Epithelial cell of prostate (primary cell): ENCODE results near the gene FAAH.

Source experiments
- DNase-seq: peaks from one replicate; pipeline ENCODE4 v3.0.0-alpha.2; 2011; ENCODE audit warnings: low read depth, low spot score
- H3K27ac ChIP-seq: fragments of 450-650 bp; 2 replicates; pipeline ENCODE4 v1.5.1; 2017; ENCODE audit warnings: mild to moderate bottlenecking

Gene FAAH

DNA sequence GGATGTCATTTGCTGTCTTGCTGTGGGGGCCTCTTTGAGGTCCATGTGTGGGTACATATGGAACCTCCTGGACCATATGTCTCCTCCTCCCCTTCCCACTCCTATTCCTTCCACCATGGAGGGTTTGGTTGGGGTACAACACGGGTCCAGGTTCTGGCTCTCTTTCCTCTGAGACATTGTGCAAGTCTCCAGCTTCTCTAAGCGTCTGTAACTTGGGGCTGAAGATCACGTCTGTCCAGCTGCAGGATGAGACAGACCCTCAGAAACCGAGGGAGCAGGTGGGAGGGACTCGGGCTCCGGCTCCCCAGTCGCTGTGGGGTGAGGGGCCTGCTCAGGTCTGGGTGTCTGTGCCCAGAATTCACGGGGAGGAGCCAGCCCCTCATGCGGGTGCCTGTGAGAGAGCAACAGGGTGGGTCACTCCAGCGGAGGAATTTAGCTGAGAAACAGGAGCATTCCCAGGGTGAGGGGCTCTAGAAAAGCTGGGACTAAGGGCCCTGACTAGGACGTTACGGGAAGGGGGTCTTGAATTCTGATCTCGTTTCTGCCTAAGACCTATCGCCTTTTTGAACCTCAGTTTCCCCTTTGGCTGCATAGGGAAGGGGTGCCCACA is 53.5 kb downstream of the FAAH start:
- H3K27ac ChIP-seq, result no peak overlapping the region
- DNase-seq, result no peak

DNA sequence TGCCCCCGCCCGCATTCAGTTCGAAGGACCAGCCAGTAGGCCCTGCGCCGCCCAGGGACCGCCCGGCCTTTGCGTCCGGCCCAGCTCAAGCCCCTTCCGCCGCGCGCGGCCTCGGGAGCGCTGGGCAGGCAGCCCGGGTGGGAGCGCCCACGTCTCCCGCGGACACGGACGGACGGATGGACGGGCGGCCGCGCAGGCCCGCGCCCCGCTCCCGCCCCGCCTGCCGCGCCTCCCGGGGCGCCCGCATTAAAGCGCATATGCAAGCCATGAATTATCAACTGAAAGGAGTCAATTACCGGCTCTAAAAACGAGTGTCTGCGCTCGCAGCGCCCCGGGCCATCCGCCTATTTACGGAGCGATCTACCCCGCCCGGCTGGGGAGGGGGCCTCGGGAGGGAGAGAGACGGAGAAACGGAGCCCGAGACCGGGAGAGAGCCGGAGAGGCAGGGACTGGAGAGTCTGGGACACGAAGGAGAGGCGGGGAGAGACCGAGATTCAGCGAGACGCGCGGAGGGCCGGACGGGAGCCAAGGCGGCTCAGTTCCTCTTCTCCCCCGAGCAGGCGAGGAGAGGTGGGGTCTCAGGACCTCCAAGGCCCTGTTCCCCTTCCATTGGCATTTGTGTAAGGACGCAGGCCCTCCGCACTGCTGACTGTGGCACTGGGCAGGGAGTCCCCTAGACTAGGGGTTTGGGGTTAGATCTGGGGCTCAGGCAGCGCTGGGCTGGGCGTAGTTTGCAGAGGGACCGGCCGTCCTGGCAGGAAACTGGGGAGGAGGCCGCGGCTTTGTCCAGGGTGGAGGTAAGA is 54.2 kb downstream of the FAAH start:
- no peak overlapping the region for H3K27ac ChIP-seq
- no peak for DNase-seq

DNA sequence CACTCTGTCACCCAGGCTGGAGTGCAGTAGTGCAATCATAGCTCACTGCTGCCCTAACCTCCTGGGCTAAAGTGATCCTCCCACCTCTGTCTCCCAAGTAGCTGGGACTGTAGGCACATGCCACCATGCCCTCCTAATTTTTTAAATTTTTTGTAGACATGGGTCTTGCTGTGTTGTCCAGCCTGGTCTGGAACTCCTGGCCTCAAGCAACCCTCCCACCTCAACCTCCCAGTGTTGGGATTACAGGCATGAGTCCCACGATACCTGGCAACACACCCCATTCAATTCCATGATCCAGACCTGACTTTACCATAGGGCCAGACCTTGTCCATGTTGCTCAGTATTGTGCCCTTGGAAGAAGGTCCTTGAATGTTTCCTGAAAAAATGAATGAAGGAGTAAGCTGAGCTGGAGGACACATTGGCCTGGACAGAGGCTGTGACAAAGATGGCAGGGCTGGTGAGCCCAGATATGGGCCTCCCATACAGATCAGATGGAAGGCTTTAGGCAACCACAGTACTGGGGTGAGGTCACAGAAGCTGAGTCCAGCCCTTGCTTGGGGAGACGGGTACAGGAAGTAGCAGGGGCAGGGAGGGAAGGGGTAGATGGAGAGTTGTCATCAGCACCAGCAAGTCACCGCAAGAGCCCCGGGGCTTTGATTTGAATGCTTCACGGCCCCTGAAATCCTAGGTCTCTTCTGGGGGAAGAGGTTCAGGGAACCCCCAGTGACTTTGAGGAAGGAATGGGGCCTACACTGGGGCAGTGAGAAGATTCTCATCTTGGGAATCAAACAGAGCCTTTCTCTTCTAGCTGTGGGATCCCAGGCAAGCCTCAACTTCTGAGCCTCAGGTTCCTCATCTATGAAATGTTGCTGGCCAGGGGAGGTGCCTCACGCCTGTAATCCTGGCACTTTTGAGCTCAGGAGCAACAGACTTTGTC is 55.4 kb downstream of the FAAH start:
- H3K27ac ChIP-seq, result no peak overlapping the region
- no peak for DNase-seq

DNA sequence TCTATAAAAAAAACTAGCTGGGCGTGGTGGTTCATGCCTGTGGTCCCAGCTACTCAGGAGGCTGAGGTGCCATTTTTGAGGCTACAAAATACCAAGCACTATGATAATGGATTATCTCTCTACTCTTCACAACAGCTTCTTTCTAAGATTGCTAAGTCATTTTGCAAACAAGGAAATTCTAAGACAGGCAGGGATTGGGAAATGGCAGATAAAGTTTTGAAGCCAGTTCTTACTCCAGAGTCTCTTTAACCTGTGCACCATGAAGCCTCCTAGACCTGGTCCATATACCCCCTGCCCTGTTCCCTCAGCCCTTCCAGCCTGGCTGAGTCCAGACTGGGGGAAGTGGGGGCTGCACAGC is 56.0 kb downstream of the FAAH start:
- no peak overlapping the region for H3K27ac ChIP-seq
- no peak for DNase-seq

DNA sequence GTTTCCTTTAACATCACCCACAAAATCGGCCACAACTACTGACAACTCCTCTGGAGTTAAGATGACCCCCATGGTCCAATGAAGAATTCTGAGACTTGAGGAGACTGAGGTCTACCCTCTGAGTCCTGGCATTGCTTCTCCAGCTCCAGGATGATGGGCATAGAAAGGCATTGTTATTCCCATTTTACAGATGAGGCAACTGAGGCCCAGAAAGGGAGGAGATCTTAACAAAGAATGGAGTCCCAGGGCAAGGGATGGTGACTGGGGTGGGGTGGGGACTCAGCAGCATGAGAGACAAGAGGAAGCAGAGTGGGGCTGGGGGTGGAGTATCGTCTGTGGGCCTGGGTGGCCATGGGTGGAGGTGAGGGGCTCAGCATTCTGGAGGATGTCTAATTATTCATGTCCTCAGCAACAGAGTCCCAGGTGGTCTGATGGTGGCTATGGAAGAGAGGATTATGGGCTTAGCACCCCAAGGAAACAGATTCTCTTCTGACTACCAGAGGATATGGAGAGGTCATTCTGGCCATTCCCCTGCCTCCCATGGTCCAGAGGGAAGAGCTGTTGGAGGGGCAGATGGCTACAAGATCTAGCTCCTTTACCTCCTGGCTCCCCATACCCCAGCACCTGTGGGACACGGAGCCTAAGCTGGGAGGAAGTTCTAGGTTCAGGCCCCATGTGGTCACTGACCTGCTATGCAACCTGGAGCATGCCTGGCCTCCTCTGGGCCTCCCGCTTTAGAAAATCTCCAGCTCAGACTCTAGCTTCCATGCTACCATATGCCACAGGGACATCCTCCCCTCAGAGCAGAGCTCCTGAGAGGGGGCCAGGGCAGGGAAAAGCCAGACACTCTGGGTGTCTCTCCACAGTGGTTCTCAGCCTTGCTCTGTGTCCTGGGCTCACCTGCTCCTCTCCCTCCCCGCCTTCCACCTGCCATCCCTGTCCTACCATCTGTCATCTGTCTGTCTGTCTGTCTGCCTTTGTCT is 58.1 kb downstream of the FAAH start:
- H3K27ac ChIP-seq, result no peak overlapping the region
- DNase-seq, result no peak

DNA sequence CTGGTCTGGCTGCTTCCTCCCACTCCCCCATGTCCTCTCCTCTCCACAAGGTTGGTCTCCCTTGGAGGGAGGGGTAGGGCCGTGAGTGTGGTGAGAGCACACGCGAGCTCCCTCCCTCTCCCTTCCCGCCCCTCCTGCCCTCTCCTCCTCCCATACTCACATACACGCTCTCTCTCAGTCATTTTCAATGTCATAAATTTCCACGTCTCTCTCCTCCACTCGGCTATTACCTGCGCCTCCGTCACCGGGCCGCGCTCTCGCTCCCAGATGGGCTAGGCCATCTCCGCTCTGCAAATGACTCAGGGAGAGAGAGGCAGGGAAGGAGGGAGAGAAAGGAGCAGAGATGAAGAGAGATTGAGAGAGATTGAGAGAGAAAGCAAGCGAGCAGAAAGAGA is 58.8 kb downstream of the FAAH start:
- no peak for DNase-seq
- no peak overlapping the region for H3K27ac ChIP-seq

DNA sequence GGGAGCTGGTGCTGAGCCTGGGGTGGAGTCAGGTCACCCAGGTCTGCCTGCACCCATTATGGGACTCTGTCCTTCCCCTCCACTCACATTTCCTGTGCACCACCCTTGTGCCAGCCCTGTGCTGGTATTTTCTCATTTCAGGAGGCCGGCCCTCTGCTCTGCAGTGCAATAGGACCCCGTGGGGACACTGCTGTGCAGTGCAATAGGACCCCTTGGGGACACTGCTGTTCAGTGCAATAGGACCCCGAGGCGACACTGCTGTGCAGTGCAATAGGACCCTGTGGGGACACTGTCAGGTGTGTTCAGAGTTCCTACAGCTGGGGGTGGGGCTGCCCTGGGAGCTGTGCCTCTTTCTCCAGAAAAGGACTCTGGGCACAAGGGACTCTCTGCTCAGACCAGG is 59.3 kb downstream of the FAAH start:
- no peak for DNase-seq
- H3K27ac ChIP-seq, result no peak overlapping the region

DNA sequence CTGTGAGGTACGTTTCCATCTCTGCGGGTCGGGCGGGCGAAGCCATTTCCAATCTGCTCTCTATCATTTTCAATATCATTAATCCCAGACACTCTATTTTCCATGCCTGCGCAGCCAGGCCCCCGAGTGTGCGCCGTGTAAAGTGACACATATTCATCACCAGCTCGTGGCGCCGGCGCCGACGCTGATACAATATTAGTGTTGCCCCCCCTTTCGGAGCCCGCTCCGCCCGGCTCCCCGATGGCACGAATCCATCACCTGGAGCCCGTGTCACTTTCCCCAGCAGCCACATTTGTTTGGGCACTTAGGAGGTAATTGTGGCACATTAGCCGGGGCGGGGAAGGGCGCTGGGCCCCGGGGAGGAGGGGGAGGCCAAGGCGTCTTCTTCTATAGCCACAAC is 61.8 kb downstream of the FAAH start:
- H3K27ac ChIP-seq, result no peak overlapping the region
- DNase-seq, result no peak

DNA sequence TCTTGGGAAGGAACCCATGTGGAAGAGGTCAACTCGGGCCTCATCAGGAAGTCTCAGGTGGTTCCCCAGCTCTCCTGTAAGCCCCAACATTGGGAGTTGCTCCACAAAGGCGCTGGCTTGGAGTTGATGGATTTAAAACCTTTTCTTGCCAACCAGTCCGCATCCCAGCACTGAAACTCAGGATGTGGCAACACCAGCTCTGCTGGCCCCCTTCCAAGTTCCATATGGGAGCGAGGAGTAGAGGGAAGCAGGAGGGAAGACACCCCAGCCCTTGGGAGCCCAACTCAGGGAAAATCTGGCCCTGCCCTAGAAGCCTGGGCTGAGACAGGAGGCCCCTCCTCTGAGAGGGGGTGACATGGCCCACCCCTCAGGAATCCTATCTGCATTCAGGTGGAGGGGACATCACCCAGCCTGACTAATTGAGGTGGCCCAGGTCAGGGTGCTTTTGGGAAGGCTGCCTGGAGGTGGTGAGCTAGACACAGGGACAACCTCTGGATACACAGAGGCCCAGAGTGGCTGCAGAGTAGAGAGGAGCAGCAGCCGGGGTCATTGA is 62.4 kb downstream of the FAAH start:
- no peak for DNase-seq
- no peak overlapping the region for H3K27ac ChIP-seq

DNA sequence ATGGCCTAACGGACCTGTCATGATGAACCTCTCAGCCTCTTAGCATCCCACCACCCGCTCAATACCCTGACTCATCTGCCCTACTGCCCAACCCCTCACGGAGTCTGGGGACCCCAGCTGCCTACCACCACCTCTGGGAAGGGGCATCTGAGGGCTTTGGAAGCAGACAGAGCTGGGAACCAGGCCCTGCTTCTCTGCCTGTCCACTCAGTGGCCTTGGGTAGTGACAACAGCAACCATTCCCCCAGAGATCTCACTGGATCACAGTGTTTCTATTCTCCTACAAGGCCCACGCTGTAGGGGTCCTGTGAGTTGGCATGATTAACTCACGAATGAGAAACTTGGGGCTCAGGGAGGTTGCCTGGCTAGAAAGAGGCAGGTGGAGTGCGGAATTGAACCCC is 63.1 kb downstream of the FAAH start:
- H3K27ac ChIP-seq, result no peak overlapping the region
- no peak for DNase-seq

DNA sequence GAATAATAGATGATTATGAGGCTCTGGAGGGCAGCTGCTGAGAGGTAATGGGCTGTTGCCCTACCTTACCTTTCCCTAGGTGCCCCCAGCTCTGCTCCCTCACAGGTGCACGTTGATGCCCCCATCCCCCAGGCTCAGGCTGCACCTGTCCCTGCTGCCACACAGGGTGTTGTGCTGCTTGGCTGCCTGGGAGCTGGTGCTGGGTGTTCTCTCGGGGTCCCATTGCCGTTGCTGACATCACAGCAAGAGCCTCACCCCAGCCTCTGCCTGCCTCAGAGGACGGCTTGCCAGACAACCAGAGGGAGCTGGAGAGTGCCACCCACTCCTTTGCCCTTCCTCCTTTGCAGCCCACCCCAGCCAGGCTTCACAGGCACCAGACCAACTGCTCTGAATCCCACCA is 64.1 kb downstream of the FAAH start:
- no peak for DNase-seq
- no peak overlapping the region for H3K27ac ChIP-seq

DNA sequence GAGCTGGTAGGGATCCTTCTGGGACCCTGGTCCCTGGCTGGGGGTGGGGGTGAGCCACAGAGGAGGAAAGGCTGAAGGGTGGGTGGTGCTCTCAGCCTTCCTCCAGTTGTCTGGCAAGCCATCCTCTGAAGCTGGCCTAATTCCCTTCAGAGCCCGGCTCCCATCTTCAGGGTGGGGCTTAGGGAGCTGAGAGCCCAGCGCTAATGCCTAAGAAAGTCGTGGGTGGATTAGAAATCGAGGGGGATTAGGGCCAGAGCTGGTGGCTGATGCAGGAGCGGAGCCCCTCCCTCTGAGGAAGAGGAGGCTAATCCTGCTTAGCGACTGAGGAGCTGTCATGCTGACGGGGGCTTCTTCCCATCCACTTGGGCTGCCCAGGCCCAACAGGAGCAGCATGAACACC is 64.7 kb downstream of the FAAH start:
- no peak for DNase-seq
- no peak overlapping the region for H3K27ac ChIP-seq

DNA sequence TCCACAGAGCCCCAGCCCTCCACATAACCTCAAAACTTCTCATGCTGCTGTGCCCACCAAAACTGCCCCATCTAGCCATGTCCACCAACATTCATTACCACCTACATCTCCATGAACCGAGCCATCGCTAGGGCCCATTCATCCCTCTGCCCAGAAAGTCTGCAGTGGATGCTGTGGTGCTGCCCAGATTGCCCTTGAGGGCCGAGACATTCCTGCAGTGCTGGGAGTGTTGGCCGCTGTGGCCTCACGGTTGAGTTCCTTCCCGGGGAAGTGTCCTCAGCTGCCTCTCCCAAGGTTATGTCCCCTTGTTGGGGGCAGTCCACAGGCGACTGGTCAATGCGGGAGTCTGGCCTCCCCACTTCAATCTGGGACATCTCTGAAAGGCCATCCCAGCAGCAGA is 65.2 kb downstream of the FAAH start:
- DNase-seq, result no peak

DNA sequence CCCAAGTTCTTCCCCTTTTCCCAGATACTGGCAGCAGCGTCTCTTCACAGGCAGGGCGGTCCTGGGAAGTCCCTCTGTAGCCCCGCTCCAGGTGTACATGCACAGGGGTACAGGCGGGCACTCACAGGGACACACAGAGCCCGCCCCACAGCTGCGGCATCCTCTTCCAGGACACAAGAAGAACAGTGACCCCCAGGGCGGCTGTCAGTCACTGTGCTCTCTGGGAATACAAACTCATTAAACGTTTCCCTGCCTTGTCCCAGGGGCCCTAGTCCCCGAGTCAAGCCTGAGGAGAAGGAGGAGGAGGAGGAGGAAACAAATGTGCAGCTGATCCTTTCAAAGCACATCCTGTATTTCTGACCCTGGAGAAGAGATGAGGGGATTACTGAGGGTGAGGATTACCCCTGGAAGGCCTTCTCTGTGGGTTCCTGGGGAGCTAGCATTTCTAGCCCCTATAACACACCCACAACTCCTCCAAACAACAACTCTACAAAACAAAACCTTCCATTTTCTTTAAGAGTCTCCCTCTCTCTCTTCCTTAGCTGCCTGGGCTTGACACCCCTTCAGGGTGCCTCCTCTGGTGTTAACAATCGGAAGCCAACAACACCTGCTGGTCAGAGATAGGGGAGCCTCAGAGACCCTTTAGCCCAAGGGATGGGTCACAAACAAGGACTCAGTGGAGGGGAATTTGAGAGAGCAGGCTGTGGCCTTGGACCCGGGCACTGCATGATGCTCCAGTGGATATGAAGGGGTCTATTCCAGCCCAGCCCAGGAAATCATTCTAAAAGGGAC is 67.1 kb downstream of the FAAH start:
- no peak overlapping the region for H3K27ac ChIP-seq
- DNase-seq, result no peak

More for the DNA sequence above, 65.2 kb downstream of the FAAH start:
- H3K27ac ChIP-seq, result no peak overlapping the region

DNA sequence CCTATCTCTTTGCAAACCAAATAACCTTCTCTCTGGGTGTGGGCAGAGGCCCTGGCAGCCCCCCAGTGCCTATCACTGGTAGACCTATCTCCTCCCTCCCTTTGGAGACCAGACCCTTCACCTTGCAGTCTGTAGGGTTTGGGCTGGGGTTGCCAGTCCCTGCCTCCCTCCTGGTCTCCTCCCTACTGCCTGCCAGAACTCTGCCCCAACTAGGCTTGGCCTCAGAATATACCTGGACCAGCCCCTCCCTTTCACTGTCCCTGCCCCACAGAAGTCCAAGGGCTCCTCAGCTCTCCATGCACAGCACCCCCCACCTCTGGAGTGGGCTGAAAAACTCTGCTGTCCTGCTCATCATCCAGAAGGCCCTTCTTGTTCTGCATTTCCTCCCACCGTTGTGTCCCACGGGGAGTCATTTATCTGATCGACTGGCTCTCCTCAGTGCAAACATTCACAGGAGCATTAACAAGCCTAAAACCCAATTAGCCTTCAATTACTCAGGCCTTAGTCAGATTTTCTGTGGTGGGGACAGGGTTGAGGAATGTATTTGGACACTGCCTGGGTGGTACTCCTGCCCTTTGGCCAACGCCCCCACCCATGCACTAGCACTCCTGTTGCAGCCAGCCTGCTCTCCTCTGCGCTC is 67.8 kb downstream of the FAAH start:
- no peak for DNase-seq
- no peak overlapping the region for H3K27ac ChIP-seq
